Non-pigmented ciliary epithelial cell (primary cell): ENCODE results near the gene PRRC2C.

Source experiments
- DNase-seq: peaks from one replicate; pipeline ENCODE4 v3.0.0-alpha.2; 2010; ENCODE audit warnings: low read depth

The PRRC2C gene

DNA sequence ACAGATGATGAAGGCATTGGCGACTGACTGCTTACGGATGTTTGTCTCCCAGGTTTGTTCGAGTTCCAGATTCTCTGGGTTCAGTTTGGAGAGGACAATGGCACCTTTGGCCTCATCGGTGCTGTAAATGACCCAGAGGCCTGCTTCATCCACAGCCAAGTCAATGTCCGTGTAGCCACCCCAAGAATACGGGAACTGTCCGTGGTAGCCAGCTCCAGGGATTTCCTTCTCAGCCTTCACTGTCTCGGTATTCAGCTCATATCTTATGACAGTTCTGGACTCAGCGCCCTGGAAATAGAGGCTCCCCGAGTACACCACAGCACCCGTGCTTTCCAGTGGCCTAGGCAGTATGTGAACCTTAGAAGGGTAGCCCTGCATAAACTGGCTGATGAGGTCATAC is 150.8 kb downstream of the PRRC2C start:
- DNase-seq = no peak

DNA sequence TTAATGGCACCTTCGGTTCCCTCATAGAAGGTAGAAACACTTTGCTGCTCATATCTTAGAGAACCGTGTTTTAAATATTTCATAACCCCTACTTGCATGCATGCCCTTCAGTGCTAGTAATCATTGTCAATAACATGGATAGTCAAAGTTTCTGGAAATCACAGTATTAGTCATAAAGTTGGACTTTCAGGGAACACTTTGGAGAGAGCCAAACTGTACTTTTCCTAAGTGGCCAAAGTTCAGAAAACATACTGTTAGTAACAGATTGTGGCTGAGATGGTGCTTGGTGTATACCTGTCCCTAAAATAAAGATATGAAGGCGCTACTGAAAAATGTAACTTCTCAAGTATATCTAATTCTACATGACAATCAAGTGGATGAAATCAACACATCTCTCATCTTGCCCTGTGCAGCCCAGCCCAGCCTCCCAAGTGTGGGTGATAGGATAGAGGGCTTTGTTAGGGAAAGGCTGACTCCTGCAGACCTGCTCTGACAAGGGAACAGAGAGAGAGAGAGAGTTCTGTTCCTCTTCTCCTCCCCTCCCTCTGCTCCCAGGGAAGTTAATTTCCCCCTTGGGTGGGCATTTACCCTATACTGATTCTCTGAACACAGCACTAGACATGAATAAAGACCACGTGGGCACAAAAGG is 152.7 kb downstream of the PRRC2C start:
- DNase-seq = no peak

DNA sequence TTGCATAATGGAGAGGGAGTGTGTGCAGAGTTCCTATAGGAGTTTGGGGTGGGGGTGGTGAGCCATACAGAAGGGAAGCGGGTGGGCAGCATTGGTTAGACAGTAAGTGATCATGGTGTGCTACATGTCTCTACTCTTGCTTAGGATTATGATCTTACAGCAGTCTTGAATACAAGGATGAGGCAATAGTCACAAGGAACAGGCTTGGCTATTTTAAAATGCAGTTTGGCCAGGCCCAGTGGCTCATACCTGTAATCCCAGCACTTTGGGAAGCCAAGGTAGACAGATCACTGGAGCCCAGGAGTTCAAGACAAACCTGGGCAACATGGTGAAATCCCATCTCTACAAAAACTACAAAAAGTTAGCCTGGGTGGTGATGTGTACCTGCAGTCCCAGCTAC is 154.9 kb downstream of the PRRC2C start:
- DNase-seq = no peak

DNA sequence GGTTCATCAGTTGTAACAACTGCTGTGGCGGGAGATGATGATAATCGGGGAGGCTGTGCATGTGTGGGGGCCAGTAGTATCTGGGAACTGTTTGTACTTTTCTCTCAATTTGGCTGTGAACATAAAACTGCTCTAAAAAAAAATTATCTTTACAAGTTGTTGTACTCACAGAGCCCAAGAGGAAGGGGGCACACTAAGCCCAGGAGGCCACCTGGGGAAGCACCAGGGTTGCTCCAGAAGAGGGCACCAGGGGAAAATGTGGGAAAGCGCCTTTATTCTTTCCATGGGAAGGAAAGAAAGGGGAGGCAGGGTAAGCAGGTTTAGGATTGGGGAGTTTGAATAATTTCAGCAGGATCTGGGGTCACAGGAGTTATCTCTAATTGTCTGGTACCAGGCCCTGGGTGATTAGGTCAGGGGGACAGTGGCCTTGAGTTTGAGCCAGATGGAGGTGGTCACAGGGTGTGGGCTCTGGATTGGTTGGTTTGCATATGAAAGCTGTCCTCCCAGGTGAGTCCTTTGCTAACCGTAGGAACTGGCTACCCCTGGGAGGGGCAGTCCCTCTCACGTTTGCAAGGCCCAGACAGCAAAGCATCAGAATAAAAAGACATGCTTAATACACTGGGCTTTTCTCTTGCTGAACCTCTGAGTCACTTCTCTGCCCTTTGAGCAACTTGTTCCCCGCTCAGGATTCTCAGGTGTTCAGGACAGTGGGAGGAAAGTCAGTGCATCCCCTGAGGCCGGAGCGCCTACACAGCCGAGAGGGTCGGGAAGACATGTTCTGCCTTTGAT is 155.9 kb downstream of the PRRC2C start:
- no peak for DNase-seq

DNA sequence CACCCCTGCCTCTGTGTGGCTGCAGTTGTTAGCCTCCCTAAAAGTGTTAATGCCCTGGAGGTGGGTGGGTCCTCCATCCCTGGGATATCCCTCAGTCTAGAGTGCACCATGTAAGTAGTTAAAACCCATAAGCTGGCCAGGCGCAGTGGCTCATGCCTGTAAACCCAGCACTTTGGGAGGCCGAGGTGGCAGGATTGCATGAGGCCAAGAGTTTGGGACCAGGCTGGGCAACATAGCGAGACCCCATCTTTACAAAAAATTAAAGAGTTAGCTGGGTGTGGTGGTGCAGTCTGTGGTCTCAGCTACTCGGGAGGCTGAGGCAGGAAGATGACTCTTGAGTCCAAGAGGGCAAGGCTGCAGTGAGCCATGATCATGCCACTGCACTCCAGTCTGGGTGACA is 156.9 kb downstream of the PRRC2C start:
- no peak for DNase-seq
